Activated CD8-positive, alpha-beta T cell treated with anti-CD3 and anti-CD28 coated beads, Interleukin-2, amount 10 ng/mL, durations not matched to agents 7 days and 5 days (primary cell): ENCODE results near the gene PROKR1. TPM values are rescaled to one million over a fixed set of nuclear protein-coding genes. Genes with fewer than 3 reads are reported as not detected.

Source experiments
- ATAC-seq: fragments of 150-1000 bp; cut with Tn5 transposase; one replicate; pipeline ENCODE4 v1.10.0; 2021; ENCODE audit warnings: moderate library complexity
- CTCF ChIA-PET: fragments of 350-600 bp; sonication (Branson Sonifier 250); formaldehyde crosslinking; loops from one replicate; lab custom pipeline; 2021; ENCODE audit warnings: antibody characterized with exemption; lab: Charles Lee
- POLR2A ChIA-PET: fragments of 350-600 bp; sonication (Branson Sonifier 250); formaldehyde crosslinking; loops from one replicate; lab custom pipeline; 2021; ENCODE audit warnings: antibody characterized with exemption; lab: Charles Lee
- DNase-seq: peaks from one replicate; pipeline ENCODE4 v3.0.0-alpha.2; 2020
- H3K27ac Mint-ChIP-seq: one replicate; pipeline ENCODE4 v1.8.0; 2021; ENCODE audit warnings: mild to moderate bottlenecking, mixed read lengths
- H3K27me3 Mint-ChIP-seq: one replicate; pipeline ENCODE4 v1.8.0; 2021; ENCODE audit warnings: low read depth, mixed read lengths
- H3K36me3 Mint-ChIP-seq: one replicate; pipeline ENCODE4 v1.8.0; 2021; ENCODE audit warnings: low read depth, mixed read lengths
- H3K4me1 Mint-ChIP-seq: one replicate; pipeline ENCODE4 v1.8.0; 2021; ENCODE audit warnings: low read depth, mixed read lengths
- H3K4me3 Mint-ChIP-seq: one replicate; pipeline ENCODE4 v1.8.0; 2021; ENCODE audit warnings: mild to moderate bottlenecking, mixed read lengths
- H3K9me3 Mint-ChIP-seq: one replicate; pipeline ENCODE4 v1.8.0; 2022; ENCODE audit warnings: mixed read lengths; ENCODE audit not compliant: insufficient read depth
- total RNA-seq, 2 experiments: library from RNA; stranded (reverse); gene quantifications; one replicate each; pipeline ENCODE4 v1.2.3, GENCODE V29; 2021

Gene PROKR1
- total RNA-seq, 2 experiments from 2014 or later, result not detected

DNA sequence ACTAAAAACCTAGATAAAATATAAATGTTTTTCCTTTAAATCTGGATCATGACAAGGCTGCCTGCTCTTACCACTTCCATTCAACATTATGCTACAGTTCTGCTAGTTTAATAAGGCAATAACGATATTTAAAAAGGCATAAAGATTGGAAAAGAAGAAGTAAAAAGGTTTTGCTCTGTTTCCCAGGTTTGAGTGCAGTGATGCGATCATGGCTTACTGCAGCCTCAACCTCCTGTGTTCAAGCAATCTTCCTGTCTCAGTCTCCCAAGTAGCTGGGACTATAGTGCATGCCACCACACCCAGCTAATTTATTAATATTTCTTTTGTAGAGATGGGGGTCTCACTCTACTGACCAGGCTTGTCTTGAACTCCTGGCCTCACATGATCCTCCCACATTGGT, 40.8 kb downstream of the PROKR1 start:
- H3K4me3 Mint-ChIP-seq, result no peak overlapping the region
- no peaks in the 10 kb centered on the region for H3K4me1 Mint-ChIP-seq

DNA sequence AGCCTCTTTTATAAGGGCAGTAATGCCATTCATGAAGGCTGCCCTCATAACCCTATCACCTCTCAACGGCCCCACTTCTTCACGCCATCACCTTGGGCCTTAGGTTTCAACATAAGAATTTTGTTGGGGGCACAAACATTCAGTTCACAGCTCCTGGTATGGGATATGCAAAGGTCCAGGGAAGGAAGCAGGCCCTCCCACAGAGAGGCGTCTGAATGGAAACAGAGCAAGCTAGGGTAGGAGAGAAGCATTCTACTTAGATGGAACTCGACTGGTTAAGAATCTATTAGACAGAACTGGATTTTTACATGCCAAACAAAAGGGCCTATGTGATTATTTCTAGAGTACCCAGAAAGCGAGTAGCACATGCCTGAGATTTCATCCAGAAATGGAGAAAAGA, 42.8 kb downstream of the PROKR1 start:
- POLR2A ChIA-PET, result no interaction called here
- Mint-ChIP-seq H3K27ac (no peak overlapping the region), H3K27me3 (peaks cover 1% of the 10 kb centered on the region), H3K36me3 (no peaks in the 10 kb centered on the region), H3K9me3 (peaks cover 6% of the 10 kb centered on the region), H3K4me1 (peaks cover 13% of the 10 kb centered on the region), H3K4me3 (no peak overlapping the region)
- ATAC-seq (no peak), DNase-seq (no peak)
- CTCF ChIA-PET, result no interaction called here

More for the DNA sequence above, 40.8 kb downstream of the PROKR1 start:
- Mint-ChIP-seq H3K36me3 (no peaks in the 10 kb centered on the region), H3K27ac (no peak overlapping the region), H3K9me3 (peaks cover 10% of the 10 kb centered on the region), H3K27me3 (peaks cover 4% of the 10 kb centered on the region)
- no peak for ATAC-seq
- ChIA-PET POLR2A (no interaction called here), CTCF (interaction anchor here (1.0 kb wide), 1 partner anchor 25 kb away, joined by 4 read pairs; no protein-coding TSS in a partner anchor)
- no peak for DNase-seq

DNA sequence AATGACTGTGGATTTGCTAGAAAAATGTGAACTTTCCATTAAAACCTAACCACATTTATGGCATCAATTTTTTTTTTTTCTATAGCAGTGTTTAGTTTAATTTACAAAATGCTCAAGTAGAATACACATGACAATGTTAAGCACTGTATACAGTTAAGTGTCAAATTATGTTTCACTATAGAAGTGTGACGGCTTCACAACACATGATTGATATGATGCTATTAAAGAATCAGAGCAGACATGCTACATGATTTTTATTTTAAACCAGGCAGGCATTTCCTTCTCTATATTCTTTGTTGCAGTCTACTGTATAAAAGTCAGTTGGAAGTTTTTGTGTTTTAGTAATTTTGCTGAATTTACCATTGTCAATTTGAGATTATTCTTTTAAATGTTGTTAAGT, 43.6 kb downstream of the PROKR1 start:
- no peak overlapping the region for H3K4me3 Mint-ChIP-seq
- peaks cover 1% of the 10 kb centered on the region for H3K27me3 Mint-ChIP-seq
- DNase-seq (no peak), ATAC-seq (no peak)
- peaks cover 6% of the 10 kb centered on the region for H3K9me3 Mint-ChIP-seq
- peaks cover 13% of the 10 kb centered on the region for H3K4me1 Mint-ChIP-seq
- no peak overlapping the region for H3K27ac Mint-ChIP-seq
- no peaks in the 10 kb centered on the region for H3K36me3 Mint-ChIP-seq
- ChIA-PET POLR2A (no interaction called here), CTCF (no interaction called here)

DNA sequence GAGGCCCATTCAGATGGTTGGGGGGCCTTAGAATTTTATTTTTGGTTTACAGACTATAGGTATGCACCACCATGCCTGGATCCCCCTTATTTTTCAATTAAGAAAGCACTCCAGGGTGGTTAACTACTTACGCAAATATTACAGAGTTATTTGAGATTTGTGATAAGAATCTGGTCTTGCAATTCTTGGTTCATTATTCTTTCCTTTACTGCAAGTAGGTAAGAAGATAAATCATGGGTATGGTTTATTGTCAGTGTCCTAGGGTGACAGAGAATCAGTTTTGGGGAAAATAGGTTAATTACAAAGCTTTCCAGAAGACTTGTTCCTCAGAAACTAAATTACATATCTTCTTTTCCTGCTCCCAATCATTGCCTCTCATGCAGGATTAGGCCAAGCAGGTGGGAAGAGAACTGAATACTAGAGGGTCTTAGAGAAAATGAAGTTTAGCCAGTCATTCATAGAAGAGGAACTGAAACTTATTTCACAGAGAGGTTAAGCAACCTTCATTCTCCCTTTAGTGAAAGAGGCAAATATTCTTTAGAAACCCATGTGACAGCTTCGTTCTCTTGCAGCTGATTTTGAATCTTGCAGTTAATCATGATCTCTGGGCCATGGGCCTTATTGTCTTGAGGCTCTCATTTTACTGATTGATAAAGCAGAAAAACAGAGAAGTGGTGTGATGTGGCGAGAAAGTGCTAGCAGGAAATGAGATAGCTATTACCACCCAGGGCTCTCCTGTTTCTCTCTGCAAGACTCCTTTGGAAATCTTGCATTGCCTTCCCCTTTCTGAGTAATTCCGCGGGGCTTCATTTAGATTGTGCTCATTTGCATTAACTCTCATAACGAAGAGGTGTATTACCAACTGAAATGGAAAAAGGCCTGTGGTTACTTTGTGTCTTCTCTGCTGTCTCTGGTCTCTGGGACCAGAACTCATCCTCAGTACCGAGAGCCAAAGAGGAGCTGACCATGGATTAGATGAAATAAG, 46.5 kb downstream of the PROKR1 start:
- H3K27me3 Mint-ChIP-seq, result peaks cover 6% of the 10 kb centered on the region

DNA sequence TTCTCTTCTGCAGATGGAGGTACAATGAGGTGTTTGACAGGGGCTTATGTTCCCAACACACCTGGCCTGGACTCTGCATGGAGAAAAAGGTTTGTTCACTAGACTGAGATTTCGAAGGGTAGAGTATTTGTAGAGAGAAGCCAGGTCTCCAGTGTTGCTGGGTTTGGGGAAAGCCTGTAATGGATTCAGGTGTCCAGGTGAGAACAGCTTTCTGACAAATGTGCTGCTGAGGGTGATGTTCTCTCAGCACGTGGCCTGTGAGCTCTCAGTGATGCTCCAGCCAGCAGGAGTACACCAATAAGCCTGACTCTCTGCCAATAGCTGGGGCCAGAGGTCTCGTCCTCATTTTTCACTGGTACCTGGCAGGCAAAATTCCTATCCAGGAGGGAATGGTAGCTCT, 47.5 kb downstream of the PROKR1 start:
- peaks cover 6% of the 10 kb centered on the region for H3K27me3 Mint-ChIP-seq
- ChIA-PET POLR2A (no interaction called here), CTCF (interaction anchor here (0.7 to 2.9 kb wide), 4 partner anchors 19 to 235 kb away, joined by 4 to 18 read pairs (median 6); no protein-coding TSS in a partner anchor)
- peaks cover 6% of the 10 kb centered on the region for H3K9me3 Mint-ChIP-seq
- DNase-seq (no peak), ATAC-seq (no peak)
- no peaks in the 10 kb centered on the region for H3K36me3 Mint-ChIP-seq
- peak overlapping the region; percentile 8 for H3K27ac Mint-ChIP-seq
- H3K4me1 Mint-ChIP-seq, result peaks cover 13% of the 10 kb centered on the region
- no peak overlapping the region for H3K4me3 Mint-ChIP-seq

More for the DNA sequence above, 46.5 kb downstream of the PROKR1 start:
- H3K4me3 Mint-ChIP-seq, result no peak overlapping the region
- DNase-seq (no peak), ATAC-seq (peak; percentile 42)
- H3K9me3 Mint-ChIP-seq, result peaks cover 6% of the 10 kb centered on the region
- no peaks in the 10 kb centered on the region for H3K36me3 Mint-ChIP-seq
- ChIA-PET CTCF (interaction anchor here (0.6 to 2.9 kb wide), 7 partner anchors 20 to 477 kb away, joined by 3 to 18 read pairs (median 4); no protein-coding TSS in a partner anchor), POLR2A (no interaction called here)
- H3K27ac Mint-ChIP-seq, result peak overlapping the region; percentile 70
- H3K4me1 Mint-ChIP-seq, result peaks cover 13% of the 10 kb centered on the region

DNA sequence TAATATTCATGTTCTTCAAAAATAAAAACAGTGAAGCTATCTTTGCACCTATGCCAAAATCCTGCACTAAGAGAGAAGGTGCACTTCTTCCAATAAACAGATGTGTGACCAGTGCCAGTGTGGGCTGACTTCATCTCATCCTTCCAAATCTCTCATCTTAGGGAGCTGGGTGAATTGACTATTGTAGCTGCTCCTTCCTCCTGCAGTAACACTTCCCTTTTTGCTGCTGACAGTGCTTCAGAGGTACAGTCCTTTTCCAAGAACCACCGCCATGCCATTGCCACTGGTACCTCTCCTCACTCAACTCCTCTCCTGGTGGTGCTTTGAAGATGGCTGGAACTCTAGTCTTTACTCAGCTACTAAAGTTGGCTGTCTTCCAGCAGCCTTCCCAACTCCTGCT, 49.1 kb downstream of the PROKR1 start:
- ChIA-PET POLR2A (no interaction called here), CTCF (interaction anchor here (0.7 to 1.3 kb wide), 5 partner anchors 10 to 232 kb away, joined by 3 read pairs; no protein-coding TSS in a partner anchor)
- Mint-ChIP-seq H3K36me3 (peaks cover 2% of the 10 kb centered on the region), H3K9me3 (peaks cover 6% of the 10 kb centered on the region), H3K27me3 (peaks cover 6% of the 10 kb centered on the region), H3K4me1 (peaks cover 13% of the 10 kb centered on the region), H3K27ac (no peak overlapping the region), H3K4me3 (no peak overlapping the region)
- DNase-seq (no peak), ATAC-seq (no peak)

DNA sequence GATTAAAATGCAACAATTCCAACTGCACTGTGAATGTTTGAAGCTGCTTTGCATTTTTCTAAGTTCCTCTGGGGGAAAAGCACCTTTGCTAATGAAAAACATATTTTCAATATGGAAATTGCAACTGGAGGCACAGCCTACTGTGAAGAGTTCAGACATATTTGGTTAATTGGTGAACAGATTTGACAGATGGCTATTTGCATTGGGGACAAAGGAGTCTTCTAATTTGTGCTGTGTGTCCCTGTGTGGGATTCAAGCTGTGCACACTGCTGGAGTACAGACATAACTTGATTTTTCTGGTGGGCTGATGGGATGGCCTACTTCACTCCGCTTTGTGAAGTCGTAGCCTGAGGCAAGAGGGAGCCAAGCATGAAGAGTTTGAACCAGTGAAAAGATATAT, 50.6 kb downstream of the PROKR1 start:
- Mint-ChIP-seq H3K4me1 (peaks cover 13% of the 10 kb centered on the region), H3K36me3 (peaks cover 2% of the 10 kb centered on the region), H3K4me3 (no peak overlapping the region), H3K27me3 (peaks cover 6% of the 10 kb centered on the region), H3K9me3 (no peaks in the 10 kb centered on the region), H3K27ac (no peak overlapping the region)
- ATAC-seq (no peak), DNase-seq (no peak)
- ChIA-PET POLR2A (no interaction called here), CTCF (no interaction called here)

DNA sequence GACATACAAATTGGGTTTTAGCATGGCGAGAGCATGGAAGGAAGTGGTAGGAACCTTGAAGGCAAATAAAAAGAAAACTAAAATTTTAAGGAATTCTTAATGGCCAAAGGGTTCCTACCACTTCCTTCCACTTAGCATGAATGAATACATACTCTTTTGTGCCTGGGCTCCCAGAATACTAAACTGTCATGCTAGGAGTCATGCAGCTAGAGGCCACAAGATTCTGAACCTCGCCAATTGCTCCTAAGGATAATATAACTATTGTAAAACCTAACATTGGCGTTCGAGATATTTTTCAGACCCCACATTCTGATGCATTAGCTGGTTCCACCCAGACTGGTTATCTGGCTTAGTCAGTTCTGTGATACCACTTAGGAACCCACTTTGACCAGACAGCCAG, 52.6 kb downstream of the PROKR1 start:
- ChIA-PET POLR2A (no interaction called here), CTCF (interaction anchor here (3.5 kb wide), 1 partner anchor 13 kb away, joined by 15 read pairs; no protein-coding TSS in a partner anchor)
- DNase-seq (no peak), ATAC-seq (no peak)
- Mint-ChIP-seq H3K27ac (no peak overlapping the region), H3K9me3 (peaks cover 14% of the 10 kb centered on the region), H3K4me1 (no peaks in the 10 kb centered on the region), H3K36me3 (peaks cover 5% of the 10 kb centered on the region), H3K27me3 (peaks cover 8% of the 10 kb centered on the region), H3K4me3 (no peak overlapping the region)

DNA sequence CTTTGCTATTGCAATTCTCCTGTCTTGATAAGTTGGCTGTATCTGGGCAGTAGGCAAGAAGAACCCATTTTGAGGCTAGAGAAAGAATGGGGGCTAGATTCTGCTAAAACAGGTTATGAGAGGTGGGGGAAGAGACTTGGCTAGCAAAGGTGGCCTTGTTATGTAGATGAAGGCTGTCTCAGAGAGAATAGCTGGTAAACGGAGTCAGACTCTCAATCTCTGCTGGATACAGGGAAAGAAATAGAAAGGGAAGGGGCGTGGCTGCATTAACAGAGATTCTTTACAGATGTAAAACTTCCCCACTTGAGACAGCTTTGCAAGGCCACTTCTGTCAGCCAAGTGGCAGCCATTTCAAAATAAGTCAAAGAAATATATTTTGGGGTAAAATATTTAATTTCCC, 53.2 kb downstream of the PROKR1 start:
- CTCF ChIA-PET, result interaction anchor here (3.5 kb wide), 1 partner anchor 13 kb away, joined by 15 read pairs; no protein-coding TSS in a partner anchor
- peaks cover 14% of the 10 kb centered on the region for H3K9me3 Mint-ChIP-seq
- ATAC-seq, result no peak

DNA sequence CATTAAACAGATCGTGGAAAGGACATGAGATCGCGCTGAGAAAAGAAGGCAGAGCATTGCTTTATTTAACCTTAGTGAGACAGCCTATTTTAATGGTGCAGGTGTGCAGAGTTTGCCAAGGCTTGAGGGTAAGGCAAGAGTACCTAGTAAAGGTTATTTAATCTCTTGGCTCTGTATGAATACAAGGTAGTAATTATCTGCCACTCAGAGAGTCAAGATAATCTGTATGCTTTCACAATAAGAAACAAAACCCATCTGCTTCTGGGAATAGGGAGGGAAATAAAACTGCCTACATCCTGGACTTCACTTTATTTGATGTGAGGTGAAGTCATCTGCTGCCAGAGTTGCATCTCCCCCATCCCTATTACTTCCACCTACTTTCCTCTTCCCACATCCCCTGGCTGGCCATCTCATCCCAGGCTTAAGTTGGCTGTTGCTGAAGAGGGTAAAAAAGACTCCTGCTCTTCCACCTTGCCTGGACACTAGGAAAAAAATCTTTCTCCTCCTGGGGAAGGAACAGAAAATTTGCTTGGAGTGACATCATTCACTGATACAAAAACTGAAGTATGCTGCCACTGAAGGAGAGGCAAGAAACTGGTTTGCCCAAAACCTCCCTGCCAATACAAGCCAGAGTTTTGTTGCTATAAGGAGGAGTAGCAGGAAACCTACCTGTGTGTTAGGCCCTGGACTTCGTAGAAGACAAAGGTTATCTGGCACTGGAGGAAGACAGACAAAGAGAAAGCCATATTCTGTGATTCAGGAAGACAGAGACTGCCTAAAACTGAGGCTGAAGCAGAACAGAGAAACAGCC, 55.4 kb downstream of the PROKR1 start:
- H3K9me3 Mint-ChIP-seq, result peaks cover 14% of the 10 kb centered on the region
- peaks cover 7% of the 10 kb centered on the region for H3K4me1 Mint-ChIP-seq
- ATAC-seq (no peak), DNase-seq (no peak)
- H3K27me3 Mint-ChIP-seq, result peaks cover 4% of the 10 kb centered on the region
- H3K4me3 Mint-ChIP-seq, result no peak overlapping the region
- H3K36me3 Mint-ChIP-seq, result peaks cover 5% of the 10 kb centered on the region
- ChIA-PET POLR2A (no interaction called here), CTCF (interaction anchor here (1.0 kb wide), 2 partner anchors 10 to 226 kb away, joined by 3 read pairs; no protein-coding TSS in a partner anchor)
- H3K27ac Mint-ChIP-seq, result no peak overlapping the region

More for the DNA sequence above, 53.2 kb downstream of the PROKR1 start:
- Mint-ChIP-seq H3K4me3 (no peak overlapping the region), H3K27me3 (peaks cover 8% of the 10 kb centered on the region), H3K4me1 (no peaks in the 10 kb centered on the region), H3K27ac (no peak overlapping the region), H3K36me3 (peaks cover 5% of the 10 kb centered on the region)
- DNase-seq, result no peak
- POLR2A ChIA-PET, result no interaction called here

DNA sequence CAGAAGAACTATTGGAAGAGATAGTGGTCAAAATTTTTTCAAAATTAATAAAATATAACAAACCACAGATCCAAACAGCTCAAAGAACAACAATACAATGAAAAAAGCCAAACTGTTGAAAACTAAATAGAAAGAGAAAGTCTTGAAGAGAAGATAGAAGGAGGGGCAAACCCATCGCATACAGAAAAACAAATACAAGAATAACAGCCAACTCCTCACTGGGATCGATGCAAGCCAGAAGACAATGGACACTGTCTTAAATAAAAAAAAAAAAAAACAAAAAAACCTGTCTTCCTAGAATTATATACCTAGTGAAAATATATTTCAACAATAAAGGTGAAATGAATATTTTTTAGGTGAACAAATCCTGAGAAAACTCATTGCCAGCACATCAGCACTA, 57.2 kb downstream of the PROKR1 start:
- Mint-ChIP-seq H3K36me3 (peaks cover 5% of the 10 kb centered on the region), H3K27ac (no peak overlapping the region), H3K4me3 (no peak overlapping the region), H3K27me3 (peaks cover 3% of the 10 kb centered on the region), H3K9me3 (peaks cover 14% of the 10 kb centered on the region), H3K4me1 (peaks cover 7% of the 10 kb centered on the region)
- CTCF ChIA-PET, result interaction anchor here (1.2 to 1.6 kb wide), 2 partner anchors 9 to 213 kb away, joined by 3 to 8 read pairs; no protein-coding TSS in a partner anchor
- DNase-seq, result no peak
- POLR2A ChIA-PET, result no interaction called here
- ATAC-seq, result no peak
